NB4 (cell line): ENCODE results near the gene MAP3K5.

ENCODE experiments used
- CTCF ChIP-seq: IDR thresholded peaks from one replicate; pipeline ENCODE4 v1.5.1; 2012; ENCODE audit warnings: low read depth, low read length
- POLR2A ChIP-seq: IDR thresholded peaks from 2 replicates; pipeline ENCODE4 v1.6.1; 2011; ENCODE audit warnings: mild to moderate bottlenecking; ENCODE audit not compliant: insufficient read length; ENCODE audit errors: extremely low read depth
- TF ChIP-seq, protein P1 (sequence below): IDR thresholded peaks from 2 replicates; pipeline ENCODE4 v1.6.1; 2011; ENCODE audit warnings: low read depth, low read length

DNA sequence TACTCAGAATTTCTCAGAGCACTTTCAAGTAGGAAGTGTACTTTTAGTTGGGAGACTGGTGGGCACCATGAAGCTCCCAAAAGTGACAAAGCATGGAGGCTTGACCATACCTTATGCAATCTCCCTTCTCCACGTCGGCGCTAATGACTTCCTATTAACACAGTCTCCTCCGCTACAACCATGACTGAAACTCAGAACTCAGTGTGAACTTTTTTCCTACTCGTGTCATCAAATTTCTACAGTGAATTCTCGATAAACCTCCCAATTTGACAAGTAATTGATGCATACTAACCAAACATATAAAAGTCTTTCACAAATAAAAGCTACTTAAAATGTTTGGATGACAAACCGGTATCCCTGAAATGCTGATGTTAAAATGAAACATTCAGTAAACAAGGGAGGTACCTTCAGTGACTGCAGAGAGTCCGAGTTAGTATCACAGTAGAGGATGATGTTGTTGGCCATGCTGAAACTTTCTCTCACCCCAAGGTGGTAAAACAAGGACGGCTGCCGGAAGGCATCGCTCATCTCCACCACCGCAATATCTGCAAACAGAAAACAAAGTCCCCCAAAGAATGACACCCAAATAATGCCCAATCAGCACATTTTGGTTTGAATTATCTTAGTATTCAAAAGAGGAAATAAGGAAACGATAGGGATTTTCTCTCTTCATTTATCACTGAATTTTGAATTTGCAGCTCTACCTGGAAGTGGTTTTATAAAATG is 72.1 kb downstream of the MAP3K5 start:
- TF ChIP-seq POLR2A (no peak), CTCF (no peak)
- TF ChIP-seq, protein P1, sequence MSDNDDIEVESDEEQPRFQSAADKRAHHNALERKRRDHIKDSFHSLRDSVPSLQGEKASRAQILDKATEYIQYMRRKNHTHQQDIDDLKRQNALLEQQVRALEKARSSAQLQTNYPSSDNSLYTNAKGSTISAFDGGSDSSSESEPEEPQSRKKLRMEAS: no peak
